HG03520 (cell line): ENCODE measurements around the gene SULF2.
"Not testable (repeated sequence)": the region's sequence is repeated elsewhere in the genome, so short reads cannot be mapped to it uniquely, and the experiment has no call there.

Experiments
- ATAC-seq: cut with Tn5 transposase; IDR thresholded peaks from one replicate; pipeline ENCODE4 v1.9.1; 2021; ENCODE audit warnings: mild to moderate bottlenecking, moderate library complexity; ENCODE audit not compliant: unreplicated experiment

SULF2 gene

GRCh38 chr20:47805951-47806350 lies 20.7 kb upstream of the SULF2 start:
- ATAC-seq: no peak

DNA sequence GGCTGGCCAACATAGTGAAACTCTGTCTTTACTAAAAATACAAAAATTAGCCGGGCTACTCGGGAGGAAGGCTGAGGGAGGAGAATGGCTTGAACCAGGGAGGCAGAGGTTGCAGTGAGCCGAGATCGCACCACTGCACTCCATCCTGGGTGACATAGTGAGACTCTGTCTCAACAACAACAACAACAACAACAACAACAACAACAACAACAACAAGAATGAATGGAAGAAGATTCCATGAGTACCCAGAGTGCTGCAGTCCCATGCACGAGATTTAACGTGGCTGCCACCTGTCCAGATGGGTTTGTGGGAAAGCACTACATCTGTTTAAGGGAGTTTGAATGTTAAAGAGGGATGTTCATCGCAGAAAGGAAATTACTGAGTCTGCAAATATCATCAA lies 19.7 kb upstream of the SULF2 start:
- ATAC-seq: not testable (repeated sequence)

GRCh38 chr20:47804224-47804825 lies 19.0 kb upstream of the SULF2 start:
- not testable (repeated sequence) for ATAC-seq

DNA sequence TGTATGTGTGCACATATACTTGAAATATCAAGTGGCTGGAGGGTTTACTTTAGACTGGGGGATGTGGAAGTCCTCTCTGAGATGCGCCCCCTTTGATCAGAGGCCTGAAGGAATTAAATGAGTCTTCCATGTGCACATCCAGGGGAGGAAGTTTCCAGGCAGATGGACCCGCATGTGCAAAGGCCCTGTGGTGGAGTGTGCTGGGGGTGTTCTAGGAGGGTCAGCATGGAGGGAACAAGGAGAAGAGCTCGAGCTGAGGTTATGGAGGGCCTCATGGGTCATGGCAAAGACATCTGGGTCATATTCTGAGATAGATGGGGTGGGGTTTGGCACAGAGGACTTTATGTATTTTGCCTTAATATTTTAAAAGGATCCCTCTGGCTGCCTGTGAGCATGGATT lies 17.7 kb upstream of the SULF2 start:
- no peak for ATAC-seq

- no peak for ATAC-seq
Measured at GRCh38 chr20:47802226-47802920, 17.1 kb upstream of the SULF2 start.

GRCh38 chr20:47801759-47802158 lies 16.5 kb upstream of the SULF2 start:
- no peak for ATAC-seq

GRCh38 chr20:47801079-47801478 lies 15.8 kb upstream of the SULF2 start:
- no peak for ATAC-seq

DNA sequence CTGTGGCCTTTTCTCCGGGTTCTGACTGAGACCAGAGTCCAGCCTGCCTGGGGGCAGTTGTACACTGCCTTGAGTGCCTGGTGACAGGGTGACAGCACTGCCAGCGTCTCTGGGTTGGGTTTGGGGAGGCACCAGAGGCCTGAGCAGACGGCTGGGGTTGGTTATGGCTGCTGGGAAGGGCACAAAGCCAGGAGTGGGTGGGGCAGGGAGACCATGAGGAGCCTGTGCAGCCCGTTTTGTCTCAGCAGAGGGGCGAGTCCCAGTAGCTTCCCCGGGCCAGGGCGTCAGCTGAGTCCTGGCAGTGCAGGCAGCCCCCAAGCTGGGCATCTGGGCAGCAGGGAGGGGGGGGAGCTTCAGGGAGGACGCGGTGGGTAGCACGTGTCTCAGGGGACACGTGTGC lies 15.3 kb upstream of the SULF2 start:
- ATAC-seq: no peak

- no peak for ATAC-seq
Measured at GRCh38 chr20:47799116-47799715, 13.9 kb upstream of the SULF2 start.

DNA sequence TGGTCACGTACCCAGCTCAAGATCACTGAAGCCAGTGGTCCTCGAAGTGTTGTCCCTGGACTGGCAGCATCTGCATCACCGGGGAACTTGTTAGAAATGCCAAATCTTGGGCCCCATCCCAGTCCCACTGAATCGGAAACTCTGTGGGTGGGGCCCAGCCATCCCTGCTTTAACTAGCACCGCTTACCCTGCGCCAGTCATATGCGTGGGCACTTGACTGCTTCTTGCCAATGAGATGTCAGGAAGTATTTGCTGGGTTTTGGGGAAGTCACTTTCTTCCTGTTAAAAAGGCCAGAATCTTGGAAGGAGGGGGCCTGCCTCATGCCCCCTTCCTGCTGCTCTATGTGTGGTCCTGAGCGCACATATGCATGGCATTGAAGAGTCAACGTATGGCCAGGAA lies 11.7 kb upstream of the SULF2 start:
- no peak for ATAC-seq

DNA sequence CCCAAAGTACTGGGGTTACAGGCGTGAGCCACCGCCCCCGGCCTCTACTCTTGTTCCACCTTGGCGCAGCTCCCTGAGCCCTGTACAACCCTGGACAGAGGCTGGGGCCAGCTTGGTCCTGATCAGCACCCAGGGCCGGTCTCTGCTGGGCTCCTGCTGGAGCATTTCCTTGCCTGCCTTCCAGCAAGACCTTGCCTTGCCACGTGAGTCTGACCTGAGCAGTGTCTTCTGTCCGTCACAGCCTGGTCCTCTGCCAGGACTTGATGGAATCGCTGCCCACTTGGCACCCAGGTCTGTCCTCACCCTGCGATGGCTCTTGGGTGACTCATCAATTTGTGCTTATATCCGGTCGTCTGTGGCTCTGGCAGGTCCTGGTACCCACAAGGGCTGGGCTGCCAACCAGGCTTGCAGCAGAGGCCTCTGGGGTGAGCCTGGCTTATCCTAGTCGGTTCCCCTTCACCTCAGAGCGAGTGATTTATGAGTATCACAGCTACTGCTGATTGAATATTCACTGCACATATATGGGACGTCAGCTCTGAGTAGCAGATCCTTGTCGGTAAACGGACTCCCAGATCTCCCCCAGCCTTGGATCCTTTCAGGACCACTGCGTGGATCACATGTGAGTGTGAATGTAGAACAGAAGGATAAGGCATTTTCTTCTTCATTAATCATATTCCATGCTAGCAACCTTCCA lies 10.1 kb upstream of the SULF2 start:
- no peak for ATAC-seq

DNA sequence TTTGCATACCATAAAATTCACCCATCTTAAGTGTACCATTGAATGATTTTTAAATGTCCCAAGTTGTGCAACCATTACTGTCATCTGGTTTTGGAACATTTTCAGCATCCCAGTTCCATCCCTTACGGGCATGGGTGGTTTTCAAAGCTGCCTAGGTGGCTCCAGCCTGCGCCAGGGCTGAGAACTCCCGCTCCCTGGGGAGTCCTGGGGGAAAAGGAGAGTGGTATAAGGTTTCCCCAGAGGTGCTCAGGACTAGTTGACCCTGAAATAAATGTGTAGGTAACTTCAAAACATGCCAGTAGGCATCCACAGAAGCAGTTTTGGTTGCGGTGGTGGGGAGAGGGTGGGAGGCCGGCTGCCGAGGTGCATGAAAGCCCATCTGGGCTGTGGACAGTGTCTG lies 9.0 kb upstream of the SULF2 start:
- not testable (repeated sequence) for ATAC-seq

DNA sequence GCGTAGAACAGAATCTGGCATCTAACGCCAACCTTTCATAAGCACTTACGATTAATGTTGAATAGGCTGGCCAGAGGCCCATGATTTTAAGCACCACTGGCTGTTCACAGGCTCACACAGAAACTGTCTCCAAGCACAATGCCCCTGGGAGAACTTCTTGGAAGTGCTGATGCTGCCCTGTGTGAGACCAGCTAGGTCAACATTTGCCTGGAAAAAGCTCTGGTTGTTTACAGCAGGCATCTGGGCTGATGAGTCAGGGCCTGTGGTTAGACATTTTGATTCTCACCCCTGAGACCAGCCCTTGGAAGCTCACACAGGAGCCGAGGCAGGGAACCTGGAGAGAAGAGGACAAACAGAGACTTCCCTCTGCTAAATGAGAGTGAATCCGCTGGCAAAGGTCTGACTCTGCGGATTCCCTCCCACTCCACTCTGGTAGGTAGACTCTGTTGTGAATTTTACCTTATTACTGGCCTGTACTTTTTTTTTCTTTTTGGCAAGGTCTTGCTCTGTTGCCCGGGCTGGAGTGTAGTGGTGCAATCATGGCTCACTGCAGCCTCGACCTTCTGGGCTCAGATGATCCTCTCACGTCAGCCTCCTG lies 6.8 kb upstream of the SULF2 start:
- no peak for ATAC-seq

GRCh38 chr20:47791084-47791599 lies 5.9 kb upstream of the SULF2 start:
- ATAC-seq: no peak

DNA sequence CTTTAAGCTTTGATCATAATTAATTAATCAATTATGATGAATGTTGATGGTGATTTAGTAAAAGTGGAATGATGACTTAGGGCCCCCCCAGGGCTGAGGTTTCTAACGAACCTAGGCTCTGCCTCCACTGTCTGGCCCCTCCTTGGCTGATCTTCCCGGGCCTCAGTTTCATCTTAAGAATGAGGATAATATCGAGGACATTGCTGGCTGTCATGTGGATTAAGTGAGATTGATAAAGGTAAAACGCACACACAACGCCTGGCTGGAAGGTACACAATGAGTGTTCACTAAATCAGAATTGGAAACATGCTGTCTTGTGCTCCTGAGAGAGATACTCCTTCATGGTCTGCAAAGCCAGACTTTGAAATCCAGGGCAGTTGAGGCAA lies 5.3 kb upstream of the SULF2 start:
- no peak for ATAC-seq

GRCh38 chr20:47789764-47790579 lies 4.7 kb upstream of the SULF2 start:
- ATAC-seq: no peak

DNA sequence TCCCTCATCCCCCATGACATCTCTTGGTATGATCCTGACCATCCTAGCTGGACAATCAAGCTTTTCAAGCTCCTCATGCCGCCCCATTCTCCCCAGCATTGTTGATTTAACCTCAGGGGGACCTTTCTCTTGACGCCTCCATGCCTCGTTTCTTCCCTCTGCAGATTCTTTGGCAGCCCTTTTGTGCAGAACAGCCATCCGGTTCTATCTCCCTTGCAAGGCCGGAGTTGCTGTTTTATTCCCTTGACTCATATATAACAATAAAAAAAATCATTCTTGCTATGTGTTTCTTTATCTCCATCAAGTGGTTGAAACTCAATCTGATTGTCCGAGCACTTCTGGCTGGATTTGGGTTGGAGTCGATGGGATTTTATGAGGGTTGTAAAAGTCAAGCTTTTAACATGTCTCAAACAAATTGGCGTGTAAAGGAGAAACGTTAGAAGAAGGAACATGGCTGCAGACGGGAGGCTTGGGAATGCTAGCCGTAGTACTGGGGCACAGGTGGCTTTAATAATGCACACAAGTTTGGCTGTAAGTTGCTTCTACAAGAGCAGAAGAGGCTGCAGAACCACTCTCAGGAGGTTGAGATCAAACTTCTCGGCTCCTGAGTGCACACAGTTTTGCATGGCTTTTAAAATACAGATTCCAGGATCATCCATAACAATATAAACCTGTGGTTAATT lies 3.9 kb upstream of the SULF2 start:
- no peak for ATAC-seq

DNA sequence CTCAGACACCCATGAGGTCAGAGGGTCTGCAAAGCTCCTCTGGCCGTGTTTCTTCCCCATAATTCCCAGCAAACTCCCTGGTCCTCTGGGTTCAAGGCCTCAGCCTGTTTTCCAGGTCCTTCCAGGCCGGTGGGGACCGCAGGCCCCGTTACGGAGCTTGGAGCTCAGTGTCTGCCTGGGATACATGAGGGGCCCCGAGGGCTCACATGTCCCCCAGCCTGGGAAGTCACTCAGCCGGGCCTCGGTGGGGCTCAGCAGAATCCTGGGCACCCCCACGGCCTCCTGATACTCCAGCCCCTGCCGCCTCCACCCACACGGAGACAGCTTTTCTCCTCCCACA lies 3.4 kb upstream of the SULF2 start:
- no peak for ATAC-seq

DNA sequence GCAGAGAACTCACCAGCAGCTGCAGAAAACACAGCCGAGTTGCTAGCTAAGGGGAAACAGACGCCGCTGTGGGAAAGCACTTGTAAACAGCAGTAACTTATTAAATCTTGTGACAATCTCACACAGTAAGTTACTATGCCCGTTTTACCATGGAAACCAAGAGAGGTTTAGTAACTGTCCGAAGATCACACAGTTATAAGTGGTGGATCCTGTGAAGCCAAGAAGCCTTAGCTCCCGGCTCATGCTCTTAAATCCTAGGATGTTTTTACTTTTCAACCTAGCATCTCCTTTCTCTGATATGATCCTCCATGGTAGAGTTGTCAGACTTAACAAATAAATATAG lies 1.5 kb upstream of the SULF2 start:
- ATAC-seq: no peak
